Memory B cell (primary cell): Measurements from ENCODE around the gene TMEM150B.
A peak's percentile ranks its signal among the peaks of the same experiment; 100 is the strongest.

Experiments
- ATAC-seq: fragments of 150-1000 bp; cut with Tn5 transposase; 2 replicates; pipeline ENCODE4 v1.10.0; 2021; ENCODE audit warnings: low read depth, mild to moderate bottlenecking, moderate library complexity
- DNase-seq, 2 donors: peaks; one replicate each; pipeline ENCODE4 v3.0.0; 2022; ENCODE audit warnings: low spot score in 2 of 2
- H3K27ac Mint-ChIP-seq: one replicate; pipeline ENCODE4 v1.8.0; 2022; ENCODE audit warnings: mild to moderate bottlenecking, moderate library complexity, mixed read lengths
- H3K27me3 Mint-ChIP-seq: one replicate; pipeline ENCODE4 v1.8.0; 2022; ENCODE audit warnings: mixed read lengths
- H3K36me3 Mint-ChIP-seq: one replicate; pipeline ENCODE4 v1.8.0; 2022; ENCODE audit warnings: mild to moderate bottlenecking, mixed read lengths
- H3K4me1 Mint-ChIP-seq: one replicate; pipeline ENCODE4 v1.8.0; 2022; ENCODE audit warnings: mixed read lengths
- H3K4me3 Mint-ChIP-seq: one replicate; pipeline ENCODE4 v1.8.0; 2022; ENCODE audit warnings: mild to moderate bottlenecking, moderate library complexity, mixed read lengths
- H3K9me3 Mint-ChIP-seq: one replicate; pipeline ENCODE4 v1.8.0; 2022; ENCODE audit warnings: mixed read lengths

TMEM150B gene

DNA sequence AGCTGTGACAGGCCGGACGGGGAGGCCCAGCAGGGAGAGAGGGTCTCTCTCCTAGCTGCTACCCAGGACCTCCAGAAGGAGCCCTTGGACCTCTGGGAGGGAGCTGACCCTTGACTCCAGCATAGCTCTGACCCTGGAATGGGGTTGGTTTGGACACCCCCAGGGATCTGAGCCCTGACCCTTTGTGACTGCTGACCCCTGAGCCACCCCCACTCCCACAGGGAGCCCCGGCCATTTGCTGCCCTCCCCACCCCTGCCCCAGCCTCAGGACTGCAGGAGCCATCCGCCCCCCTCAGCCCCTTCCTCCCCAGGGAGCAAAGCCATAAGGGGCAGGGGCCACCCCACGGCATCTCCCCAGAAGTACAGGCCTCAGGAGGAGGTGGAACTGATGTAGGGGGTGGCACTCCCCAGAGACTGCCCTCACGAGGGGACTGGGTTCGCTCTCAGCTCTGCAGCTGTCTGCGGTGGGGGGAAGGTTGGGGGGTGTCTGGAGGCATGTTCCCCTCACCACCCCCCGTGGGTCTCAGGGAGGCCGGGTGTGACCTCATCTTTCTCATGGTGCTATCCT, 22.4 kb upstream of the TMEM150B start:
- H3K36me3 Mint-ChIP-seq: peaks cover 3% of the 10 kb centered on the region
- ATAC-seq (no peak), DNase-seq (no peak)
- peaks cover 18% of the 10 kb centered on the region for H3K27me3 Mint-ChIP-seq
- H3K9me3 Mint-ChIP-seq: no peaks in the 10 kb centered on the region
- no peak overlapping the region for H3K27ac Mint-ChIP-seq
- H3K4me3 Mint-ChIP-seq: no peak overlapping the region
- peaks cover under 1% of the 10 kb centered on the region for H3K4me1 Mint-ChIP-seq

DNA sequence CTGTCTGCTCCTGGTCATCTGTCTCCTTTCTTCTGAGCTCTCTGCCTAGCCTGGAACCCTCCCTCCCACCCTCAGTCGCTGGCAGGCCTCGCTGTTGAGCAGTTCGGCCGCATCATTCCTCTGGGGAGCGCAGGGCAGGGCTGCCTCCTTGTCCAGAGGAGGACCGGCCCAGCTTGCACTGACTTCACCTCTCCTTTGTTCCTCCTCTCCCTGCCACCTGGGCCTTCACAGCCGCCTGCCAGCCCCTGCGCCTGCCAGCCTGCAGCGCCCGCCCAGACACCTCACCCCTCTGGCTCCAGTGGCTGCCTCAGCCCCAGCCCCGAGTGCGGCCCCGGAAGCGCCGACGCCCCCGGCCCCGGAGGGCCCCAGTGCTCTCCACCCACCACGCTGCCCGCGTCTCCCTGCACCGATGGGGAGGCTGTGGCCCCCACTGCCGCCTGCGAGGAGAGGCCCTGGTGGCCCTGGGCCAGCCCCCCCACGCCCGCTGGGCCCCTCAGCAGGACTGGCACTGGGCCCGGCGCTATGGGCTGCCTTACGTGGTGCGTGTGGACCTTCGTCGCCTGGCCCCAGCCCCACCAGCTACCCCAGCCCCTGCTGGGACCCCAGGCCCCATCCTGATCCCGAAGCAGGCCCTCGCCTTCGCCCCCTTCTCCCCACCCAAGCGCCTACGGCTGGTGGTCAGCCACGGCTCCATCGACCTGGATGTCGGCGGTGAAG, 21.7 kb upstream of the TMEM150B start:
- DNase-seq (no peak), ATAC-seq (no peak)
- Mint-ChIP-seq H3K36me3 (peaks cover 3% of the 10 kb centered on the region), H3K27me3 (peaks cover 12% of the 10 kb centered on the region), H3K9me3 (no peaks in the 10 kb centered on the region), H3K4me1 (no peaks in the 10 kb centered on the region), H3K27ac (no peak overlapping the region), H3K4me3 (no peak overlapping the region)

DNA sequence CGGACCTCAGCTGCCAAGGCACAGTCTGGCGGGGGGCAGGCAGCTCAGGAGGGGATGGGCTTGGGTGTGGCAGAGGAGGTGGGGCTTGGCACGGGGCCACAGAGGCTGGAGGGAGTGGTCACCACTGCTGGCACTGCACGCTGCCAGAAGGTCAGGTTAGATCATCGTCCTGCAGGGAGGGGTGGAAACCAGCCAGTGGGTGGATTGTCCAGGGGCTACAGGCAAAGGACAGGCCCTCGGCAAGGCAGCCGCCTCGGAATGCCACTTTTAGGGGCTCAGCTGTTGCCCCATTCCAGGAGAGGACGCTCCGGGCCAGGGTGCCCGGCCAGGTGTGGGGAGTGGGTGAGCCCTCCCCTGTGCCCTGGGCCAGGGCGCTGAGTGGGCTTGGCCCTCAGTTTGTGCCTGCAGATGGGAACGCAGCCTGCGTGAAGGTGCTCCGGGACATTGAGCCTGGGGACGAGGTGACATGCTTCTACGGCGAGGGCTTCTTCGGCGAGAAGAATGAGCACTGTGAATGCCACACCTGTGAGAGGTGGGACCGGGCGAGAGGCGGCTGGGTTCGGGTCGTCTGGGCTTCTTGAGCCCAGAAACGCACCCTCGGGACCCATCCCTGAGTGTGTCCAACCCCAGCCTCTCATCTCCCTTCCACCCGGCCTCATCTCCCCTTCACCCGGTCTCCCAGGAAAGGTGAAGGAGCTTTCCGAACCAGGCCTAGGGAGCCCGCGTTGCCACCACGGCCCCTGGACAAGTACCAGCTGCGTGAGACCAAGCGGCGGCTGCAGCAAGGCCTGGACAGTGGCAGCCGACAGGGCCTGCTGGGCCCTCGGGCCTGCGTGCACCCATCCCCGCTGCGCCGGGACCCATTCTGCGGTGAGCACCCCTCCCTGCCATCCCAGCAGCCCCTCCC, 20.9 kb upstream of the TMEM150B start:
- no peak for ATAC-seq
- H3K4me3 Mint-ChIP-seq: no peak overlapping the region
- H3K27me3 Mint-ChIP-seq: peaks cover 4% of the 10 kb centered on the region
- peaks cover 4% of the 10 kb centered on the region for H3K4me1 Mint-ChIP-seq
- peaks cover 3% of the 10 kb centered on the region for H3K36me3 Mint-ChIP-seq
- no peak for DNase-seq
- no peaks in the 10 kb centered on the region for H3K9me3 Mint-ChIP-seq
- no peak overlapping the region for H3K27ac Mint-ChIP-seq

DNA sequence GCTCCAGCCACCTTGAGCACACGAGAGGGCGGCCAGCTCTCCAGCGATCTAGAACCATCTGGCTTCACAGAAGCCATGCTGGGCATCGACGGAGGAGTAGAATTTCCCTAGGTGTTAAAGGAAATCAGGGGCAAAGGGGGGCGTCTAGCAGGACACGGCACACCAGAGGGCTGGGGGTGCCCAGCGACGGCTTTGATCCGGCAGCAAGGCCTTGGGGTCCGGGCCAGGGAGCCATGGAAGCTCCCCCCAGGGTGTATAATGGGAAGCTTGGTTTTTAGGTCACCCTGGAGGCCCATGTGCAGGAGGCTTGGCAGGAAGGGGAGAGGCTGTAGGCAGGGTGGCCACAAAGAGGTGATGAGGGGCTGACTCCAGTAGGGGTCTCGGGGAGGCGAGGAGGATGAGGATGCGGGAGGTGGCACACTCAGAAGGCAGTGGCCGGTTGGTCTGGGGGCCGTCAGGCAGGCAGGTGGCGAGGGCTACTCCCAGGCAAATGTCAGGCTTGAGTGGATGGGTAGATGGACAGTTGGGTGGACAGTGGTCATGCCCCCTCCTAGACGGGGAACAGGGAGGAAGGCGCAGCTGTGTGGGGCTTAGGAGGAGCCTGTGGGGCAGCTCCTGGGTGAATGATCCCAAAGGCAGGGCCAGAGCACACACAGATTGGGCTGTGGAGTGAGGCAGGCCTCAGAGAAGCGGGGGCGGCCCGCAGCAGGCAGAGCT, 20.1 kb upstream of the TMEM150B start:
- no peak for DNase-seq
- peaks cover 12% of the 10 kb centered on the region for H3K4me1 Mint-ChIP-seq
- H3K4me3 Mint-ChIP-seq: no peak overlapping the region
- no peak for ATAC-seq
- H3K9me3 Mint-ChIP-seq: no peaks in the 10 kb centered on the region
- H3K27me3 Mint-ChIP-seq: peaks cover 4% of the 10 kb centered on the region
- peaks cover 3% of the 10 kb centered on the region for H3K36me3 Mint-ChIP-seq
- no peak overlapping the region for H3K27ac Mint-ChIP-seq

DNA sequence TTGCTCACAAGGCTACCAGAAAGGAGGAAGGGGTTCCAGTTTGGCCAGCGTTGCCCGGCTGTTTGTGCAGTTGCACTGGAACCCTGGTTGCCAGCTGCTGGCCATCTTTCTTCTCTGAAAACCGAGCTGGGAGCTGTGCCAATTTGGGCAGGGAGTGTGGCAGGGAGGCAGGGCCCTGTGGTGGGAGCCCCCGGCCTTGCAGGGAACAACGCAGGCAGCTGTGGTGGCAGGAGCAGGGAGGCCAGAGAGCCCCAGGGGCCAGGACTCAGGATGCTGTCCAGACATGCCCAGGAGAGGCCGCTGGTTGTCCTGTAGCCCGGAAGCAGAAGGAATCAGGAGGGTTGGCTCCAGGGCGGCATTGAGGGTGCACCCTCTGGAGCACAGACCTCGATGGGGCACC, 19.3 kb upstream of the TMEM150B start:
- DNase-seq (no peak), ATAC-seq (no peak)
- peaks cover 18% of the 10 kb centered on the region for H3K4me1 Mint-ChIP-seq
- no peak overlapping the region for H3K4me3 Mint-ChIP-seq
- H3K36me3 Mint-ChIP-seq: peaks cover 3% of the 10 kb centered on the region
- no peak overlapping the region for H3K27ac Mint-ChIP-seq
- peaks cover 6% of the 10 kb centered on the region for H3K27me3 Mint-ChIP-seq
- no peaks in the 10 kb centered on the region for H3K9me3 Mint-ChIP-seq

DNA sequence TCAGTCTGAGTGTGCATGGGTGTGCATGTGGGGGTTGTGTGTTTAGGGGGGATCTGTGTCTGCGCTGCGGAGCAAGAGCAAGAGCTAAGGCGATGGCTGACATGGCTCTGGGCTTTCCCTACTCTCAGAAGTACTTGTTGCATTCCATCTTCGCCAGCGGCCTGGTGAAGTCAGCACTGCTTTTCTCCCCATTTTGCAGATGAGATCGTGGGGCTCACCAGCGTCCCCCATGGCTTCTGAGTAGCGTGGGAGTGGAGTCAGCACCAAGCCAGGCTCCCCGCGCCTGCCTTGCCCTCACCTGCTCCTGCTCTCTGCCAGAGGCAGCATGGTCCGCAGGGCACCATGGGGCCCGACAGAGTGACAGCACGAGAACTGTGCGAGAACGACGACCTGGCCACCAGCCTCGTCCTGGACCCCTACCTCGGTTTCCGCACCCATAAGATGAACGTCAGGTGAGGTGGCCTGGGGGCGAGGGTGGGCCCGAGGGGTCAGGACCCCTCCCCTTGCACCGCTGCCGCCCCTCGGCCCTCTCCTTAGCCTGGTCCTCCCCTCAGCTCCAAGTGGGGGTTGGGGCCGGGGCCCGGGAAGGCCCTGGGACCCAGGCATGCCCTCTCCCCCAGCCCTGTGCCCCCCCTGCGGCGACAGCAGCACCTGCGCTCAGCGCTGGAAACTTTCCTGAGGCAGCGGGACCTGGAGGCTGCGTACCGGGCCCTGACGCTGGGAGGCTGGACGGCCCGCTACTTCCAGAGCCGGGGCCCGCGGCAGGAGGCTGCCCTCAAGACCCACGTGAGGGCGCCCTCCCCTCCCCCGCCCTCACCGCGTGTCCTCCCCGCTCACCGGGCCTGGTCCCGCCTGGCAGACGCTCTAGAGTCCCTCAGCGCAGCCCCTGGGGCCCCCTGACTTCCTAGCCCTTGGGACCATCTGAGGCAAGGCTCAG, 16.7 kb upstream of the TMEM150B start:
- ATAC-seq: no peak
- no peaks in the 10 kb centered on the region for H3K9me3 Mint-ChIP-seq
- DNase-seq: no peak
- H3K4me3 Mint-ChIP-seq: peak overlapping the region; percentile 14
- H3K36me3 Mint-ChIP-seq: peaks cover 3% of the 10 kb centered on the region
- H3K27ac Mint-ChIP-seq: no peak overlapping the region
- peaks cover 12% of the 10 kb centered on the region for H3K27me3 Mint-ChIP-seq
- peaks cover 23% of the 10 kb centered on the region for H3K4me1 Mint-ChIP-seq

DNA sequence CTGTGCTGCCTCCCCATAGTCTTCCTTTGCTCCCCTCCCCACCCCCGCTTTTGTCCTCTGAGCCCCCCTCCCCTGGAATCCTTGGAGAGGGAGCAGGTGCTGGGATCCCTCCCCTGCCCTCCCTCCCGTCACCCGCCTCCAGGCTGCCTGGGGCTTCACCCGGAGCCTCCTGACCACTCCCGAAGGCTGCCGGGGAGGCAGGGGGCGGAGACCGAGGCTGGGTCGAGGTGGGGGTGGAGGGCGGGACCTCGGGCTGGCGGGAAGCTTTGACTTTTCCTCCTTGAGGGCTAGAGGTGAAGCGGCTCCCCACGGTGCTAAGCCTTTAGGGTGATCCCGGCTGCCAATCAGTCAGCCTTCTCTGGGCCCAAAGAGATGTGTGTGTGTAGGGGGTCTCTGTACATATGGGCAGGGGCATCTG, 16.0 kb upstream of the TMEM150B start:
- Mint-ChIP-seq H3K4me1 (peaks cover 23% of the 10 kb centered on the region), H3K27me3 (peaks cover 15% of the 10 kb centered on the region), H3K36me3 (peaks cover 3% of the 10 kb centered on the region), H3K4me3 (peak overlapping the region; percentile 95), H3K27ac (peak overlapping the region; percentile 98), H3K9me3 (no peaks in the 10 kb centered on the region)
- DNase-seq (no peak), ATAC-seq (no peak)

DNA sequence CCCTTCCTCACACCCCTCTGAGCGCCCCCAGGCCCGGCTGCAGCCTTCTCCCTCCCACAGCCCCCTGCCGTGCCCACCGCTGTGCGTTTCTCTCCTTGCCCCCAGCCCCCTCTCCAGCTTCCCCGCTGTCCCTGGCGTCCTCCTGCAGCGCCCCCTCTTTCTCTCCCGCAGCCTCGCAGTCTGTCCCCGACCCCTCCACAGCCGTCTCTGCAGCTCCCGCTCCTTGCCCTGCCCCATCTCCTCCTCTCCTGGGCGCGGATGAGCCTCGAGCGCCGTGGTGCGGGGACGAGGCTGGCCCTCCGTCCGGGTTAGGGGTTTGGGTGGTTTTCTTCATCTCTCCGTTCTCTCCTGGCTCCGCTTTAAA, 15.6 kb upstream of the TMEM150B start:
- ATAC-seq (no peak), DNase-seq (no peak)
- peak overlapping the region; percentile 98 for H3K27ac Mint-ChIP-seq
- peak overlapping the region; percentile 95 for H3K4me3 Mint-ChIP-seq
- H3K9me3 Mint-ChIP-seq: no peaks in the 10 kb centered on the region
- H3K27me3 Mint-ChIP-seq: peaks cover 16% of the 10 kb centered on the region
- H3K4me1 Mint-ChIP-seq: peaks cover 23% of the 10 kb centered on the region
- peaks cover 3% of the 10 kb centered on the region for H3K36me3 Mint-ChIP-seq

DNA sequence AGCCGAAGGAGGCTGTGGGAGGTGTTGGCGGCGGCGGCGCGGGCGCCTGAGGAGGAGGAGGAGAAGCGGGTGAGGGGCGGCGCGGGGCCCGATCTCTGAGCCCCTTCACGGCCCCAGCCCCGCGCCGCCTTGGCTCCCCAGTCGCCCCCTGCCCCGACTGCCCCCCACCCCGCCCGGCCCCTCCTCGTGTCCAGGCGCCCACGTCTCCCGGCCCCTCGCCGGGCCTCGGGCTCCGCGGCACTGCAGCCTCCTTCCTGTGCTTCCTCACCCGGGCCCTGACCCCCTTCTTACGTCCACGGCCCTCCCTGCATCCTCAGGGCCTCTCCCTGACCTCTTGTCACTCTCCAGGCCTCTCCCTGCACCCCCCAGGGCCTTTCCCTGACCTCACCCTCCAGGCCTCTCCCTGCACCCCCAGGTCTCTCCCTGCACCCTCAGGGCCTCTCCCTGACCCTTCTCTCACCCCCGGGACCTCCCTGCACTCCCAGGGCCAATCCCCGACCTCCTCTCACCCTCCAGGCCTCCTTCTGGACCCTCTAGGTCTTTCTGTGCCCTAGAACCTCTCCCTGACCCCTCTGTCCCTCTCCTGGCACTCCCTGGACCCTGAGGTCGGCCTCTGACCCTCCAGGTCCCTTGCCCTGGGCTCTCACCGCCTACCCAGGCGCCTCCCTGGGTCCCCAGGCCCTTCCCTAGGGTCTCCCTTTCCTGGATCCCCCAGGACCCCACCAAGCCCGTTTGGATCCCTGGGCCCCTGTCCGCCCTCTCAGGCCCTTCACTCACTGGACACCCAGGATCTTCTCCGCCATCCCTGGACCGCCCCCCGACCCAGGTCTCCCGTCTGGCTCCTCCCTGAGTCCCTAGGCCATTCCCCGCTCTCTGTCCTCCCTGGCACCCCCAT, 15.0 kb upstream of the TMEM150B start:
- H3K36me3 Mint-ChIP-seq: peaks cover 3% of the 10 kb centered on the region
- no peaks in the 10 kb centered on the region for H3K9me3 Mint-ChIP-seq
- no peak for ATAC-seq
- peak; percentile 30 to 49 for DNase-seq
- H3K4me3 Mint-ChIP-seq: peak overlapping the region; percentile 95
- peaks cover 23% of the 10 kb centered on the region for H3K4me1 Mint-ChIP-seq
- H3K27ac Mint-ChIP-seq: peak overlapping the region; percentile 98
- peaks cover 16% of the 10 kb centered on the region for H3K27me3 Mint-ChIP-seq

DNA sequence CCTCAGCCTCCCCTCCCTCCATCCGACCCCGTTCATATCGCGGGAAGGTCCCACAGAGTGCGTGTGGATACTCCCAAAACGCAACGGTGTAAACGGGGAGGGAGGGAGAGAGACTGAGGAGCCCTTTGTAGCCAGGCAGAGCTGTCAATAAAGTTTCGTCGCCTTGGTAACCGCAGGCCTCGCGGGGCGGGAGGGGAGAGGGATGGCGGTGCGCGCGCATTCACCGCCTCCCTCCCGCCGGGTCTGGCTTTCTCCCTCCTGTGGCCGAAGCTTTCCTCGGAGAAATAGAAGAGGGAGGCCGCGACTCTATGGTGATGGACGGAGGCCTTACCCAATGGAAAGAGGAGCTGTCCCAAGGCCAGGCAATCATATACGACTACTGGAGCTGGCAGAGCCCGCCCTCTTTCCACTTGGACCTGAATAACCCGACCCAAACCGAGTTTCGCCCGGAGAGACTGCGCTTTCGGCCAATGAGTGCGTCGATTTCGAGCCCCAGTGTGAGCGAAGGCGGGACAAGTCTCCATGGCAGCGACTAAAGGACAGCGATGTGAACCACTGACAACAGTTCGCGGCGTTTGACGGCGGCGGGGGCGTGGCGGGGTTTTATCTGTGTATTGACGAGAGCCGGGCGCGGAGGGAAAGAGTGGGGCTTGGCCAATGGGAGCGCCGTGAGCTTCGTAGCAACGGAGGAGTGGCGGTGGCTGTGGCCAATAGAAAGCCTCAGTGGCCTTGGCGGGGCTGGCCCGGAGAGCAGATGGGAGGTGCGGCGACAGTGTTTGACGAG, 14.2 kb upstream of the TMEM150B start, which contains the start of gene KMT5C:
Gene KMT5C, plus strand, starts transcription at position 772 of the 784 bp plus-strand sequence. CDS start 2,061 bp downstream, outside the sequence.
- Mint-ChIP-seq H3K9me3 (no peaks in the 10 kb centered on the region), H3K27ac (peak within 1 kb of the TSS; percentile 98), H3K36me3 (peaks cover 3% of the 10 kb centered on the region), H3K4me1 (peaks cover 23% of the 10 kb centered on the region), H3K4me3 (peak within 1 kb of the TSS; percentile 95), H3K27me3 (peaks cover 18% of the 10 kb centered on the region)
- ATAC-seq (peak; percentile 72), DNase-seq (peak; percentile 98 to 100)

DNA sequence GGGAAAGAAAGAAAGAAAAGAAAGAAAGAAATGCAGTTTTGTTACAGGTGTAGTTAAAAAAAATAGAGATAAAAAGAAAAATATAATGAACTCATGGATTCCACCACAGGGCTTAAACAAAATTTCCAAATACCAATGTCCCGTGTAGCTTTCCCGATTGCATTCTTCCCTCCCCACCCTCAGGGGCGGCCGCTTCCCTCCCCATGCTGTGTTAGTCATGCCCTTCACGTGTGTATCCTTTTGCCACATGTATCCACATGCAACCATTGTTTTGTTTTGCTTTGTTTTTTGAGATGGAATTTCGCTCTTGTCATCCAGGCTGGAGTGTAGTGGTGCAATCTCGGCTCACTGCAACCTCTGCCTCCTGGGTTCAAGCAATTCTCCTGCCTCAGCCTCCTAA, 11.0 kb upstream of the TMEM150B start:
- ATAC-seq: no peak
- no peak overlapping the region for H3K4me3 Mint-ChIP-seq
- no peak for DNase-seq
- H3K27me3 Mint-ChIP-seq: peaks cover 22% of the 10 kb centered on the region
- no peaks in the 10 kb centered on the region for H3K36me3 Mint-ChIP-seq
- H3K27ac Mint-ChIP-seq: no peak overlapping the region
- no peaks in the 10 kb centered on the region for H3K9me3 Mint-ChIP-seq
- H3K4me1 Mint-ChIP-seq: peaks cover 18% of the 10 kb centered on the region

DNA sequence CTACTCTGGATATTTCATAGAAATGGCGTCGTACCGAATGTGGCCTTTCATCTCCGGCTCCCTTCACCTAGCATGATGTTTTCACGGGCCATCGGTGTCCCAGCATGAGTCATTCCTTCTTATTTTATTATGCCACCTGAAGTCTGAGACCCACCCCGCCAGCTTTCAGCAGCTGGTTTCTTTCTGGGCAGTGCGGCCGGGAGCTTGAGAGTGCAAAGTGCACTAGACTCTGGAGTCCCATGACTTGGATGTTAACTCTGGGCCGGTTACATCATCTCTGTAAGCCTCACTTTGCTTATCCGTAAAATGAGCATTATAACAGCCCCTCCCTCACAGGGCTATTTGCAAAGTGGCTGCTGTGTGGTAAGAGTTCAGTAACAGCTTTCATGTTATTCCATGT, 8.7 kb upstream of the TMEM150B start:
- Mint-ChIP-seq H3K36me3 (no peaks in the 10 kb centered on the region), H3K27ac (no peak overlapping the region), H3K4me3 (no peak overlapping the region), H3K9me3 (no peaks in the 10 kb centered on the region), H3K4me1 (peaks cover 5% of the 10 kb centered on the region), H3K27me3 (peaks cover 20% of the 10 kb centered on the region)
- ATAC-seq (no peak), DNase-seq (no peak)
